ENCODE measurements around the gene TSPAN32. TPM values are rescaled to one million over a fixed set of nuclear protein-coding genes. Genes with fewer than 3 reads are reported as not detected.

Gene TSPAN32
- total RNA-seq, 1 donor: 1.4 TPM

- no peak overlapping the region for H2AFZ ChIP-seq (ENCODE audit: low read length)
- TF ChIP-seq CTCF (IDR thresholded peaks at IDR 0.05; ENCODE audit: extremely low read depth, low read depth, low read length): no peak
- no peaks in the 10 kb centered on the region for H3K9me3 ChIP-seq (ENCODE audit: low read depth, low read length)
- H3K4me1 ChIP-seq (ENCODE audit: insufficient read depth, low read length): no peaks in the 10 kb centered on the region
- no peak overlapping the region for H3K4me3 ChIP-seq (ENCODE audit: insufficient read depth, low read length)
- peak; percentile 69 for DNase-seq (ENCODE audit: insufficient read length, low spot score, missing footprints)
- no peak overlapping the region for H3K27ac ChIP-seq (ENCODE audit: low read depth, low read length)
- H4K20me1 ChIP-seq (ENCODE audit: insufficient read depth, low read length): no peaks in the 10 kb centered on the region
- no peaks in the 10 kb centered on the region for H3K36me3 ChIP-seq (ENCODE audit: insufficient read depth, low read length)
- no peaks in the 10 kb centered on the region for H3K79me2 ChIP-seq (ENCODE audit: insufficient read depth, low read length)
- H3K27me3 ChIP-seq (ENCODE audit: insufficient read depth, low read length): peaks cover 2% of the 10 kb centered on the region
- no peak overlapping the region for H3K4me2 ChIP-seq (ENCODE audit: insufficient read depth, low read length)
Observed at GRCh38 chr11:2260491-2261364, 41.1 kb upstream of the TSPAN32 start.

- H3K36me3 ChIP-seq (ENCODE audit: insufficient read depth, low read length): no peaks in the 10 kb centered on the region
- H2AFZ ChIP-seq (ENCODE audit: low read length): no peak overlapping the region
- H4K20me1 ChIP-seq (ENCODE audit: insufficient read depth, low read length): no peaks in the 10 kb centered on the region
- peaks cover 5% of the 10 kb centered on the region for H3K27me3 ChIP-seq (ENCODE audit: insufficient read depth, low read length)
- H3K4me1 ChIP-seq (ENCODE audit: insufficient read depth, low read length): no peaks in the 10 kb centered on the region
- H3K9me3 ChIP-seq (ENCODE audit: low read depth, low read length): no peaks in the 10 kb centered on the region
- H3K27ac ChIP-seq (ENCODE audit: low read depth, low read length): no peak overlapping the region
- no peaks in the 10 kb centered on the region for H3K79me2 ChIP-seq (ENCODE audit: insufficient read depth, low read length)
- TF ChIP-seq CTCF (IDR thresholded peaks at IDR 0.05; ENCODE audit: extremely low read depth, low read depth, low read length): no peak
- DNase-seq (ENCODE audit: insufficient read length, low spot score, missing footprints): peak; percentile 80
- no peak overlapping the region for H3K4me2 ChIP-seq (ENCODE audit: insufficient read depth, low read length)
- no peak overlapping the region for H3K4me3 ChIP-seq (ENCODE audit: insufficient read depth, low read length)
Observed at GRCh38 chr11:2261436-2262230, 40.2 kb upstream of the TSPAN32 start.

- peaks cover 5% of the 10 kb centered on the region for H3K27me3 ChIP-seq (ENCODE audit: insufficient read depth, low read length)
- peak; percentile 70 for DNase-seq (ENCODE audit: insufficient read length, low spot score, missing footprints)
- no peaks in the 10 kb centered on the region for H3K9me3 ChIP-seq (ENCODE audit: low read depth, low read length)
- no peak for TF ChIP-seq CTCF (IDR thresholded peaks at IDR 0.05; ENCODE audit: extremely low read depth, low read depth, low read length)
- H2AFZ ChIP-seq (ENCODE audit: low read length): no peak overlapping the region
- H4K20me1 ChIP-seq (ENCODE audit: insufficient read depth, low read length): no peaks in the 10 kb centered on the region
- no peaks in the 10 kb centered on the region for H3K36me3 ChIP-seq (ENCODE audit: insufficient read depth, low read length)
- no peak overlapping the region for H3K4me2 ChIP-seq (ENCODE audit: insufficient read depth, low read length)
- no peaks in the 10 kb centered on the region for H3K79me2 ChIP-seq (ENCODE audit: insufficient read depth, low read length)
- no peak overlapping the region for H3K4me3 ChIP-seq (ENCODE audit: insufficient read depth, low read length)
- H3K27ac ChIP-seq (ENCODE audit: low read depth, low read length): no peak overlapping the region
- no peaks in the 10 kb centered on the region for H3K4me1 ChIP-seq (ENCODE audit: insufficient read depth, low read length)
Observed at GRCh38 chr11:2262301-2263070, 39.3 kb upstream of the TSPAN32 start.
